ENCODE results near the gene FNDC3B.

FNDC3B gene

DNA sequence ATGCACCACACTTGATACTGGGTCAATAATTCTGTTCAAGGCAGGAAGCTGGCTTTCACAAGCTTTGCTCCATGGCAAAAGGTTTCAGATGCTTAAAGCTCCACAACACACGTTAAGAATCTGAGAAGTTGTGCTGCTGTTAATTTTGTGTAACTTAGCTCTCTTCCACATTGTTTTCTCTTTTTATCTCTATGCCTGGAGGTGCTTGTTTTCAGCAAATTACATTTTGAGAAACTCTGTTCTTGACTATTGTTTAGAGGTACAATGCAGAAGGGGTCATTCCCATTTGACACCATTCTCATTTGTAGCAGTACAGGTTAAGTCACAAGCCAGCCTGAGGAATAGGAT lies 156.0 kb downstream of the FNDC3B start:
- no peak for DNase-seq

DNA sequence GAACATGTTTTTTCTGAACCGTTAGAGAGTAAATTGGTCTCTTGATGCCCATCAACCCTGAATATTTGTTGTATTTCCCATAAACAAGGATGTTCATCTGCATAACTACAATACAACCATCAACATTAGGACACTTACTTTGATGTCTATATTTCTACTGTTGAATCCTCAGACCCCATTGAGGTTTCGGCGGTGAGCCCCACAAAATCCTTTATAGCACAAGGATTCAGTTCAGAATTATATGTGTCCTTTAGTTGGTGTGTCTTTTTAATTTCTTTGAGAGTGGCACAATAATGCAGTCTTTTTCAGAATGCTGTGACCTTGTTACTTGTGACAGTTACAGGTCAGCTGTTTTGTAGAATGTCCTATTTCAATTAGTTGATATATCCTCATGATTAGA lies 158.0 kb downstream of the FNDC3B start:
- no peak for DNase-seq

DNA sequence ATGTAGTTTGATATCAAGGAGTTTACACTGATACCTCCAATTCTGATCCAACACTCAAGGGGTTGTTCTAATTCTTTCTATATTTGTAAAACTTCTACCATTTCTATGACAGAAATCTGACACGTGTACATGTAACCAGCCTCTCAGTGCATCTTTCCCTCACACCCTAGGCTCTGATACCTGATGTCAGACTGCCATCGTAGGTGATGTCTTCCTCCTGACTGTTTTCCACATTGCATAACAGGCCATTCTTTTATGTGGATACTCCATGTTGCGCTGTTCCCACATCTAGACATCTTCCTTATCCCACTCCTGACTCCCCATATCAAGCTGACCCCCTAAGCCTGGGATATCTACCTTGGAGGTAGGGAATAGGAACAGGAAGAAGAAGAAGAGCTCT lies 159.1 kb downstream of the FNDC3B start:
- no peak for DNase-seq

DNA sequence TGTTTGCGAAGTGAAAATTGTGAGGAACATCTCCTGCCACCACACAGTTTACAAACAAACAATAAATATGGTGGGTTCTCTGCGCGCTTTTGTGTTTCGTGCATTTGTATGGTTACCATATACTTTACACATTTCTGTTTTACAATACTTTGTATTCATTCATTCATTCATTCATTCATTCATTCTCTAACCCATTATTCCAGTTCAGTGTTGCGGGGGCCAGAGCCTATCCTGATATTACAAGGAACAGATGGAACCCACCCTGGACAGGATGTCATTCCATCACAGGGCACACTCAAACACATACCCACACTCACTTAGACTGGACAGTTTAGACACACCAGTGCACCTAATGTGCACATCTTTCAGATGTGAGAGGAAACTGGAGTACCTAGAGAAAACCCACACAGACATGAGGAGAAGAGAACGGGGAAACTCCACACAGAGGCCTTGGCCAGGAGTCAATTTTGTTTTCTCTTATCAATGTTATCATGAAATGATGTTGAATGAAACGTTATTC lies 160.5 kb downstream of the FNDC3B start:
- no peak for DNase-seq

DNA sequence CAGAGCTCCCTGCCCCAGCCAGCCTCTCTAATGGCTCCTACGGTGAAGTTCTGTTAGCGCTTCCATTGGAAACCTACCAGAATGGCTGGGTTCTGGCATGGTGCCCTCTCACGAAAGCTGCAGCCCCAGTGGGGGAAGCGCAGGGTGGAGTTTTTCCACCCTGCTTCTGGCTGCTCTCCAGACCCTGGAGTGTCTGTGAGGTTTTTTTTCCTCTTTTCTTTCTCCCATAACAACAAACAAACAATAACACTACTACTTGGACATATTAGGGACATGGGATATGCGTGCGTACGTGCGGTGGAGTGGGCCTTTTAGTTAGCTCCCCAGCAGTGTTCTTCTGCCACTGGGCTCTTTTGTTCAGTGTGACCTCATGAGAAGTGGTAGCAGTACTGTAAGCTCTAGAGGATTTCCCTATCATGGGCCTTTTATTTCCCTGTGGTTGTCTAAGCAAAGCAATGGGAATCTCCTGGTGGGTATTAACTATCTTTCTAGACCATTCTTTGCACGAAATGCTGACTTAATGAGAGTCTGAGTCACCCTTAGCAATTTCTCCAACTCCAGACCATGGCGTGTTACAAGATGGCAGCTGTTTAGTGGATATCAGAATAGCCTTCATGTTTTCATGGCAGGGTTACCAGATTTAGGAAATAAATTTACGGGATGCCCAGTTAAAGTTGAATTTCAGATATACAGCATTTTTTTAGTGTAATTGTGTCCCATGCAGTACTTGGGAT lies 161.9 kb downstream of the FNDC3B start:
- DNase-seq, result no peak

DNA sequence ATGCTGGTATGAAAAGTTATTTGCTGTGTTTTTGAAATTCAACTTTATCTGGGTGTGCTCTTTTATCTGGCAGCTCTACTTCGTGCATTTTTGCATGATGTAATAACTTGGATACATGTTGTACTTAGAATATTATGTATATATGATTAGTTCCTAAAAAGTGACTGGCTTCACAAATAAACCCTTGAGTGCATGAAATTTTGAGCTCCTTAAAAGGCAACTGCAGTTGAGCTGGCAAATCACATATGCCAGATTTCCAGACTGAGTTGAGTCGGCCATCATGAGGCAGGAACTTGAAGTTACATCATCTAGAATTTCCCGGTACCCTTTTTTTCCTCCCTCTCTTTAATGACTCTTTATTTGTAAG lies 162.5 kb downstream of the FNDC3B start:
- DNase-seq, result no peak

DNA sequence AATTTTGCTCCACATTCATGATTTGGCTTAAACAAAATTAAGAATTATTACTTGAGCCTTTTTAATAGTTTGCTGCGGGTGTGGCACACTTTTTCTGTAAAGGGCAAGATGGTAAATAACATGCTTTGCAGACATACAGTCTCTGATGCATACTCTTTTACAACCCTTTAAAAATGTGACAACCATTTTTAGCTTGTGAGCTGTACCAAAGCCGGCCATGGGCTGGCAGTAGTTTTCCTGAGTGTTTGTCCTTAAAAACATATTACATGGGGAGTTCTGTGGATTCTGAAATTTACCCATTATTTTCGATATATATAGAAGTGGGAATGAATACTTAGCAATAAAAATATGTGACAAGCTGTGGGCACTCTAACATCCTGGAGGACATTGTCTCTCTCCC lies 163.4 kb downstream of the FNDC3B start:
- DNase-seq, result no peak

DNA sequence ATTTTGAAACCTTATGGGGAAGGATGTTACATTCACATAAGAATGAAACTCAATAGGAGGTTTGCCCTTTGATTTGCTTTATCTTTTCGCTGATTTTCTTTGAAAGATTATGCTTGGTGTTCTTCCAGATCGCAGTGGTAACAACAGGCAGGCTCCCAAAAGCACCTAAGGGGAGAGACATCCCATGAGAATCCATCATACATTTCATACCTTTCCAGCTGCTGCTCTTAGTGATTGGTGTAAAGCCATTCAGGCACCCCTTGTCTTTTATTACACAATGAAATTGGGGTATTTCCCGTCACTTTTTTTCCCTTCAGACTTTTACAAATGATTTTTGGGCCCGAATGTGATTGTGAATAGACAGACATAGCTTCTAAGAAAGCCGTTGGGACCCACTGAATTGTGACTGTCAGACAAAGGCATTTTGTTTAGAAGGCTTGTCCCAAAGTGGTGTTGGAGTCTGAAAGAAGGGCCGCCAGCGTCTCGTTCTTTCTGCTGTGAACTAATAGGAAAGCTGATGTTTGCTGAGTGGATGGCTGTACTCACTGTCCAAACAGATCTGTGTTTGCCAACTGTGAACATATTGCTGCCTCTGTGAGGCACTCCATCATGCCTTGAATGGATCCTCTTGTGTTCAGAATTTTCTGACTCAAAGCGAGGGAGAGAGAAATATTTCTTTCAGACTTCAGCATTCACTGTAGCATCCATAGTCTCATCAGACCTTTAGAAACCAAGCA lies 164.3 kb downstream of the FNDC3B start:
- no peak for DNase-seq

DNA sequence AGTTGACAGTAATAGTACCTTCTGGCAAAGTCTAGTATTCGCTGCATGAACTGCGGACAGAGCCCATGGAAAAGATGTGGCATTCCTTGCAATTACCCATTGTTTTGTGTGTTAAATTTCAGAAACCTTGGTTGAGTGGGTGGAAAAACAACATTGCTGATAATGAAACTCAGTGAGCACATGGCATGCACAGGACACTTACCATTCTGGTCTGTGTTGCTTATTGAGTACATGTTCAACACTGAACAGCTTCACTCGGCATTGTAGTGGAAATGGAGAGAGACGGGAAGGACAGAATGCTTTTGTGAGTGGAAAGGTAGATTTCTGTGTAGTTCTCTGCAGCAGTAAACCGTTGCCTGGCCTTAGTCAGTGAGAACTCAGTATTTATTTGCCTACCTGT lies 165.3 kb downstream of the FNDC3B start:
- DNase-seq, result no peak

DNA sequence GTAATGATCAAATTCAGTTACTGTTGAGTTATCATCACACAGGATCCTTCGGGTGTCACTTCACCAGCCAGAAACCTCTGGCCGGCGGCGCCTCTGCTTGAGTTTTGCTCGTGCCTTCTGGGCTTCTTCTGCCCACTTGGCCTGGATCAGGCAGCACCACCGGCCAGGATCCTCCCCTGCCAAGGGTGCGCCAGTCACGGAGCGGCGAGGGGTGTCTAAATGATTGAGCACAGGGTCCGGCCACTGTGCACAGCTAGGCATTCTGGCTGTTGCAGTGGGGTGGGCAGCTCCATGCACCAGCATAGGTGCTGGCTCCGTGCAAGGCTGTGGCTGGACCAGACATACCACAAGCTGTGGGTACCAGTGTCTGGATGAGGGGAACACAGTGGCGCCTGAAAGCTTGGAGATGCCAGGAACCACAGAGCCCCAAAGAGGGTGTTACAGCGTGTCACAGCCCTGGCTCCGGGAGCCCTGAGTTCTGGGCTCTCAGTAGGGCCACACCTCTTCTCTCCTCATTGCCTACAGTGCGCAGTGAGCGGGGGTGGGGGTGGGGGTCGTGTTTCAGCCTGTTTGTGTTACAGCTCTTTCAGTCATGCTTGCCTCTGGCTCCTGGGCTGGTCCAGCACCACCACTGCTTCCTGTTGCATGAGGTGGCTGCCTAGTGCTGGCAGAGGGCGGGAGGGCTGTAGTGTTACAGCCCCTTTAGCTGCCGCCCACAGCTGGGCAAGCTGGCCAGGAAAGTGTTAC lies 169.4 kb downstream of the FNDC3B start:
- DNase-seq, result no peak

DNA sequence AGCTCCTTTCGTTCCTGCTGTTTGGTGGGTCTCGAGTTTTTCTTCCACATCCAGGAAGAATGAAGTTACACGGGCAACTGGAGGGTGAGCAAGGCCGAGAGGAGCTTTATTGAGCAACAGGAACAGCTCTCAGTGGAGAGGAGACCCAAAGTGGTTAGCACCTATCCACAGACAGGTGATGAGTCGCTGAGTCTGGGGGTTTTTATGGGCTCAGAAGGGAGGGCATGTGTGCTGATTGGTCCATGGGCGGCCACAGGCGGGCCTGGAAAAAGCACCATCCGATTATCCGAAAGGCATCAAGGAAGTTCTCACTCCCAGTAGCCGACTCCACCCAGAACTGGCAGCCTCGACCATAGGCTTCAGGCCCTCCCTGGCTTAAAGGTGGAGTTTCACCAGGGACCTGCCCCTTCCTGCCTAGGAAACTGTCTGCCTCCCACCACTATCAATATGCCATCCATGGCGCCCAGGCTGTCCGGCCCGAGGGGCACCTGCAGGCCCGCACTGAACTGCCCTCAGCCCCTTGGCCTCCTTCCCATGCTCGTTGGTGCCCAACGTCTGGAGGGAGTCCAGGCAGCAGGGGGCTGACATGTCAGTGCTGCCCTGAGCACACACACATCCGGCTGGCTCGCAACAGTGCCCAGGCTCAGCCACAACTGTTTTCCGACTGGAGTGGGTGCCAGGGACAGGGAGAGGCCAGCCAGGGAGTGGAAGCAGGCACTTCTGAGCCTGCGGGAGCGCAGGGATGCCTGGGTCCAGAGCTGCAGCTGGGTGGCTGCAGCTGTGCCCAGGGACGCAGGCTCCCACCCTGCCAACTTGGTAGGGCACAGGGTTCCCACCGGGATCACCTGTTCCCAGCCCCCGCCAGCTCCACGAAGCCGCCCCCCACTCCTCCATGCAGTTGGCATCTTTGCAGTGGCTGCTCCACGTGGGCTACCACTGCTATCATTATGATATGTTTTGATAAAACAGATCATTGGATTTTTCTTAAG lies 170.2 kb downstream of the FNDC3B start:
- no peak for DNase-seq

DNA sequence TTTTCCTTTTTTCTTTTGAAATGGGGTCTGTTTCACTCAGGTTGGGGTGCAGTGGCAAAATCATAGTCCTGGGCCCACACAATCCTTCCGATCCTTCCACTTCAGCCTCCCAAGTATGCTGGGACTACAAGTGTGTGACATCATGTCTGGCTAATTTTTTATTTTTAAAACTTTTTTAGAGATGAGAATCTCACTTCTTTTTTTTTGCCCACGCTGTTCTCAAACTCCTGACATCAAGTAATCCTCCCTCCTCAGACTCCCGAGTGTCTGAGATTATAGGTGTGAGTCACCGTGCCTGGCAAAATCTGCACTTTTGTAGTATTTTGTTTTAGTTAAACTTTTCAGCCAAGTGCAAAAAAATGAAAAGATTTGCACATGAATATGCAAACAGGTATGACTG lies 171.0 kb downstream of the FNDC3B start:
- DNase-seq, result no peak

DNA sequence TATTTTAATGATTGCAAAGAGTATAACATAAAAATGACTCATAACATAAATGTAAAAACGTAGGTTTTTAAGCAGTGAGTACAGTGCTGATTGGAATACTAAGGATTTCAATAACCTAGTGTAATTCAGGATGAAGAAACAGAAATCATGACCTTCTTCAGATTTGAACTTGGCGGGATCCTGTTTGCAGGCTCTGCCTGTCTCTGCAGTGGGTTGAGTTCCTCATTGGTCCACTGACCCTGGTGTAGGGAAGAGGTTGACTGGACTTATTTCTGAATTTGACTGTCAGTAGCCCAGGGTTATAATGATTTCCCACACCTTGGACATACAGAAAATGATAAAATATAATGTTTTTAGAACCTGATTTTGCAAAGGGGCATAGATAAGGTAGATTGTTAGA lies 171.7 kb downstream of the FNDC3B start:
- DNase-seq, result no peak

DNA sequence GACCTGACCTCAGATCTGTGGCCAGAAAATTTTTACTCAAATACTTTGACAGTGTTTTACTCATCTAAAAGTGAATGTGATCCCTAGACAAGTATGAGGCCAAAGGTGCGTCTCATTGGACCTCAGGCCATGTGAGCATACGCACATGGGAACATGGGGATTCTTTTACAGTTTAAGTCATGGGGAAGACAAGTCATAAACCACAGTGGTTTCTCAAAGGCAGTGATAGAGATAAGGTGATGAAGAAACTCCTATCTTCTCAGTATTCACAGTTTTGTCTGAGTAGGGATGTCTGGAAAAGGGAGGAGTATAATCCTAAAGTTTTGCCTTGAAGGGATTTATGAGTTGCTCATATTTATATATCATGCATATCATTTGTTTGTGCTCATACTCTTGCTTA lies 173.8 kb downstream of the FNDC3B start:
- DNase-seq, result peak; percentile 35

DNA sequence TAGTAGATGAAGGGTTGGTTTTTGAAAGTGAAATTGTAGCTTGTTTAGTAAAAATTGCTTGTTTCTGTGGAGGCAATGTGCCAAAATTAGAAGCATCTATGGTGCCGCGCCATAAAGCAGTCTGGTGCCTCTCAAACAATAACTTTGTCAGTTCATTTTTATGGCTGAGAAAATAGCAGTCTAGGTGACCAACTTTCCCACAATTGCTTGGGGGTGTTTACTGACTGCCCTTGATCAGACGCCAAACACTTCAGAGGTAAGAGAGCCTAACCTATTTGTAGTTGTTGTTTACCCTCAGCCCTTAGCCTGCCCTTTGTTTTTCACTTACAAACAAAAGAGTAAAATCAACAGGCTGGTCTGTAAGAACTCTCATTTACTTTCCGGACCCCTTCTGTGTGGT lies 174.5 kb downstream of the FNDC3B start:
- DNase-seq, result no peak

DNA sequence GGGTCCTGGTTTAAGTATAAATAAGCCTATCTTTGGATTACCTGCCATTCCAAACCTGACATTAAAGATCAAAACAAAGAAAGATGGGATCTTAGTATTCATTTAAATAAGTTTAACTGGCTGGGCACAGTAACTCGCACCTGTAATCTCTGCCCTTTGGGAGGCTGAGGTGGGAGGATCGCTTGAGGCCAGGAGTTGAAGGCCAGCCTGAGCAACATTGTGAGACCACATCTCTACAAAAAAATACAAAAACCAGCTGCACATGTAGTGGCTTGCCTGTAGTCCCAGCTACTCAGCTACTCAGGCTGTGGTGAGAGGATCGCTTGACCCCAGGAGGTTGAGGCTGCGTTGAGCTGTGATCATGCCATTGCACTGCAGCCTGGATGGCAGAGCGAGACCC lies 176.9 kb downstream of the FNDC3B start:
- no peak for DNase-seq

DNA sequence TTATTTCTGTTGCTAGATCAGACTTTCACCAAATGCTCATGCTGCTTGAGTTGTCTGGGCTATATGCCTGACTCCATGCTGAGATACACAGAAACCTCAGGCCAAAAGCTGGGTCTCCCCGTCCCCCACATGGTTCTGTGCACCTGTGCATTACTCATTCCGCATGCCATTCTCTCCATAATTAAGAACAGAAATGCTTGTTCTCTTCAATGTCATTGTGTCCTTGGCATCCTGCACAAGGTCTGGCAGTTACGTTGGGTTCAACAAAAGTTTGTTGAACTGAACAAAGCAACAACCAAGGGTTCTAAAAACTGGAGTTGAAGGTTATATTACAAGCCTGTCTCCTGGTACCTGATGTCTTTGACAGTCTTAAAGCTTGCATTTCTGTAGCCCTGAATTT lies 177.5 kb downstream of the FNDC3B start:
- DNase-seq, result no peak

DNA sequence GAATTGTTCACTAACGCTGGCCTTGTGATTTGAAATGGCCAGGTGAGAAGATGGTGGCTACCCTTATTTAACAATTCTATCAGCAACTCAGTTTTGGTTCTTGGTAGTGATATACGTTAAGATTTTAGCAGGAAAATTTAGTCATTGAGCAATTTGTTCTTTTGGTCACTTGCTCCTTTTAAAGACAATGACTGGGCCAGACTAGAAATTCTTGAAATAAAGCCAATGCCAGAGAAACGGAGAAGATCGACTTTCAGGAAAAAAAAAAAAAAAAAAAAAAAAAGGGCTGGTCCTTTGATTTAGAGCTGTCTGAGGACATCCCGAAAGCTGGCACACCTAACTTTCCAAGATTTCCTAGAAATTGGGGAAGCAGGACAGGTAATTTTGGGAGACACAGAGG lies 178.5 kb downstream of the FNDC3B start:
- DNase-seq, result no peak

DNA sequence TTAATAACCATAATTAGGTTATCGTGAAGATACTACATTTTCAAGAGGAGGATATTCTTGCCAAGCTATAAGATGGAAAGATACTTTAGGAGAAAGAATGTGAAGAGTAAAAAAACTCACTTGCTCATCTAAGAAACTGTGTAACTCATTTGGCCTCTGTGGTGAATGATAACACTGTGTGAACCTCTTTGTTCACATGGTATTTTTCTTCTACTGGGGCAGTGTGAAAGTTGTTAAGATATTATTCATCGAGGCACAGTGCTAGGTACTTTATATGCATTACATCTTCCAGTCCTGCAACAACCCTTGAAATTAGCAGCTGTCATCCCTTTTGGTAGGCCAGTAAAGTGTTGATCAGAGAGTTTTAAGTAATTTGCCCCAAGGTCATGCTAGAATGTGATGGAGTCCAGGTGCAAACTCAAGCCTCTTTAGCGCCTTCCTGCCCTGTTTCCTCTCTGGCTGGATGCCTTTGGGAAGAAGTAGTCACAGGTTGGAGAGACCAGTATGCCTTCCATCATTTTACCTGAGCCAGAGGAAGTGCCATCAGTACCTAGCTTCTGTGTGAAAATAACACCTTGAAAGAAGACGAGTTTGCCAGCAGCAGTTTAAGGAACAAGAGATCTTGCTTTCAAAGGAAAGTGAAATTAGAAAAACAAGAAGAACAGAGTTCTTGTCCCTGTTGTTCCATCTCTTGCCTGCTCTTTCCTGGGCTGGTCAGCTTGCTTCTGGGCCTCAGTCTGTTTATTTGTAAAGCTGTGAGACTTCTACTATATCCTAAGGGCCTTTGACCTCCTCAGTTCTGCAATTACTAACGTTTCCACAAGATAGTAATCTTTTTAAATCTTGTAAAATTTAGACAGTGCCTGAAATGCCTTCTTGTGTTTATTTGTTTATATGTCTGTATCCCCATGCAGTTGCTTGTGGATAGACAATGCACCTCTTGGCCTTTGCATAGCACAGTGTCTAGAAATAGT lies 179.3 kb downstream of the FNDC3B start:
- no peak for DNase-seq

DNA sequence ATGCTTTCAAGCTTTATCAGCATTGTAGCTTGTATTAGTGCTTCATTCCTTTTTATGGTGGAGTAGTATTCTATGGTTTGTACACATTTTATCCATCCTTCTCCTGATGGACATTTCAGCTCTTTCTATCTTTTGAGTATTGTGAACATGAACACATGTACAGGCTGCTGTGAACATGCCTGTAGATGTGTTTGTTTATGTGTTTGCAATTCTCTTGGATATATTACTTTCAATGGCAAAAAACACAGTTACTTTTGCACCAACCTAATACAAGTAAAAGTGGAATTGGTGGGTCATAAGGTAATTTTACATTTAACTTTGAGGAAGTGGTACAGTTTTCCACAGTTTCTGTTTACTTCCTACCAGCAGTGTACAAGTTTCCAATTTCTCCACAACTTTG lies 180.4 kb downstream of the FNDC3B start:
- no peak for DNase-seq

DNA sequence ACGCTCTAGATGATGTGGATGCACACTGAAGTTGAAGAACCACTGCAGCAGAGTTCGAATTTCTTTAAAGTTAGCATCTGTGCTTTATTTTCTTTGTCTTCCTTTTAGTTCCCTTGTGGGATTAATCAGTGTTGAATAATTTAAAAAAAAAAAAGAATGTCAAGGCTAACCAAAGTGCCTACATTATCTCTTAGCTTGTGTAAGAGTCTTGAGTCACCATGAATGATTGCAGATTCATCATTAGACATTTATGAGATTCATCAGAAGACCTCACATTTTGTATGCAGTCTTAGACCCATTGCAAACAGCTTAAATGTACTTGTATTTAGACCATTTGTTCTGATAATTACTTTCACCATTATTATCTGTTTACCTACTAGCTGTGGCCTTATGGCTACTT lies 182.2 kb downstream of the FNDC3B start:
- DNase-seq, result no peak

Data from stimulated activated CD8-positive, alpha-beta memory T cell treated with anti-CD3 and anti-CD28 coated beads, Interleukin-4, amount 100 ng/mL, for 48 hours (primary cell).